DND-41 (cell line): ENCODE results near the gene TFAP2E.

Source experiments
- ATAC-seq: fragments of 200-7000 bp; cut with Tn5 transposase; 3 replicates; pipeline ENCODE4 v1.9.1; 2021; ENCODE audit warnings: low read depth; ENCODE audit not compliant: insufficient read depth
- DNase-seq: peaks from one replicate; pipeline ENCODE4 v3.0.0-alpha.2; 2020
- H2AFZ ChIP-seq: 2 replicates; pipeline ENCODE4 v1.6.0; 2012; ENCODE audit warnings: low read depth, low read length
- H3K27ac ChIP-seq: 2 replicates; pipeline ENCODE4 v1.5.1; 2012; ENCODE audit warnings: low read length, inconsistent platforms
- H3K27me3 ChIP-seq: fragments of 200-600 bp; sonication (generic); 2 replicates; pipeline ENCODE4 v1.6.0; 2012; ENCODE audit warnings: low read length, mild to moderate bottlenecking, inconsistent platforms; ENCODE audit not compliant: insufficient read depth, poor library complexity
- H3K36me3 ChIP-seq: 2 replicates; pipeline ENCODE4 v1.5.1; 2012; ENCODE audit warnings: low read length, inconsistent platforms; ENCODE audit not compliant: insufficient read depth
- H3K4me1 ChIP-seq: 2 replicates; pipeline ENCODE4 v1.5.1; 2012; ENCODE audit warnings: mild to moderate bottlenecking, low read length; ENCODE audit not compliant: insufficient read depth
- H3K4me2 ChIP-seq: 2 replicates; pipeline ENCODE4 v1.6.0; 2012; ENCODE audit warnings: mild to moderate bottlenecking, moderate library complexity, low read length, inconsistent platforms; ENCODE audit not compliant: insufficient read depth
- H3K4me3 ChIP-seq, 2 experiments: fragments of 200-600 bp in 1 of 2; shearing (Covaris generic) in 1 of 2; 2 replicates each; pipeline ENCODE4 v1.5.1; 2012 to 2016; ENCODE audit warnings: inconsistent platforms in 2 of 2, low read length in 2 of 2, mild to moderate bottlenecking in 2 of 2, low read depth in 1 of 2, moderate library complexity in 1 of 2
- H3K79me2 ChIP-seq: 2 replicates; pipeline ENCODE4 v1.6.0; 2012; ENCODE audit warnings: low read length, inconsistent platforms; ENCODE audit not compliant: insufficient read depth
- H3K9ac ChIP-seq: 2 replicates; pipeline ENCODE4 v1.6.0; 2012; ENCODE audit warnings: low read depth, mild to moderate bottlenecking, inconsistent platforms, low read length, moderate library complexity
- H3K9me3 ChIP-seq: 2 replicates; pipeline ENCODE4 v1.5.1; 2012; ENCODE audit warnings: low read length, moderate library complexity, mild to moderate bottlenecking, inconsistent platforms; ENCODE audit not compliant: insufficient read depth, severe bottlenecking
- H4K20me1 ChIP-seq: 2 replicates; pipeline ENCODE4 v1.6.0; 2012; ENCODE audit warnings: low read length; ENCODE audit not compliant: insufficient read depth
- CTCF ChIP-seq: IDR thresholded peaks from 2 replicates; pipeline ENCODE4 v1.5.1; 2012; ENCODE audit warnings: borderline replicate concordance, low read length, moderate library complexity, mild to moderate bottlenecking; ENCODE audit not compliant: poor library complexity, severe bottlenecking; ENCODE audit errors: extremely low read depth
- EZH2 ChIP-seq: IDR thresholded peaks from 3 replicates; pipeline ENCODE4 v1.6.1; 2012; ENCODE audit warnings: borderline replicate concordance, low read depth, mild to moderate bottlenecking, moderate library complexity, low read length, inconsistent platforms; ENCODE audit not compliant: severe bottlenecking

The TFAP2E gene

GRCh38 chr1:35554266-35555211 lies 18.6 kb upstream of the TFAP2E start:
- H3K4me3 ChIP-seq: no peak overlapping the region
- H3K4me2 ChIP-seq: peak overlapping the region; percentile 100; the same call in 1 of the 2 replicates
- no peak overlapping the region for H3K9ac ChIP-seq
- H2AFZ ChIP-seq: no peak overlapping the region
- no peak overlapping the region for H3K27ac ChIP-seq
- H3K36me3 ChIP-seq: peaks cover 30% of the 10 kb centered on the region
- peaks cover 34% of the 10 kb centered on the region for H3K4me1 ChIP-seq
- H3K27me3 ChIP-seq: no peaks in the 10 kb centered on the region
- no peak for TF ChIP-seq CTCF
- ATAC-seq (no peak), DNase-seq (no peak)
- H3K79me2 ChIP-seq: peaks cover 35% of the 10 kb centered on the region
- H3K9me3 ChIP-seq: no peaks in the 10 kb centered on the region
- H4K20me1 ChIP-seq: no peaks in the 10 kb centered on the region

- peaks cover 35% of the 10 kb centered on the region for H3K79me2 ChIP-seq
- no peaks in the 10 kb centered on the region for H3K9me3 ChIP-seq
- DNase-seq: no peak
- no peaks in the 10 kb centered on the region for H4K20me1 ChIP-seq
- no peak overlapping the region for H3K9ac ChIP-seq
- TF ChIP-seq EZH2 (no peak), CTCF (no peak)
- H3K4me2 ChIP-seq: peak overlapping the region; percentile 100; the same call in 1 of the 2 replicates
- H2AFZ ChIP-seq: no peak overlapping the region
- H3K27me3 ChIP-seq: no peaks in the 10 kb centered on the region
- H3K36me3 ChIP-seq: peaks cover 30% of the 10 kb centered on the region
- H3K4me3 ChIP-seq: no peak overlapping the region
- H3K27ac ChIP-seq: no peak overlapping the region
- ATAC-seq: no peak
- H3K4me1 ChIP-seq: peaks cover 34% of the 10 kb centered on the region
Measured at GRCh38 chr1:35555212-35555584, 17.9 kb upstream of the TFAP2E start.

GRCh38 chr1:35555601-35556477 lies 17.3 kb upstream of the TFAP2E start:
- peaks cover 35% of the 10 kb centered on the region for H3K79me2 ChIP-seq
- peaks cover 34% of the 10 kb centered on the region for H3K4me1 ChIP-seq
- no peaks in the 10 kb centered on the region for H3K27me3 ChIP-seq
- H3K9ac ChIP-seq: peak overlapping the region; percentile 86
- no peak for ATAC-seq
- no peak overlapping the region for H2AFZ ChIP-seq
- peak overlapping the region; percentile 100 for H3K4me2 ChIP-seq
- no peak for DNase-seq
- no peaks in the 10 kb centered on the region for H4K20me1 ChIP-seq
- H3K27ac ChIP-seq: no peak overlapping the region
- TF ChIP-seq CTCF: no peak
- no peak for TF ChIP-seq EZH2
- peak overlapping the region; percentile 66 to 90; a peak in 3 of 4 replicates for H3K4me3 ChIP-seq
- peaks cover 31% of the 10 kb centered on the region for H3K36me3 ChIP-seq
- no peaks in the 10 kb centered on the region for H3K9me3 ChIP-seq
